Panc1 (cell line): Measurements from ENCODE around the gene RANBP3.

Source experiments
- POLR2AphosphoS5 ChIP-seq: IDR thresholded peaks from 2 replicates; pipeline ENCODE4 v1.6.1; 2012; ENCODE audit warnings: mild to moderate bottlenecking, low read depth, low read length, moderate library complexity
- TF ChIP-seq, protein P1 (sequence below): fragments of 450-650 bp; IDR thresholded peaks from 2 replicates; pipeline ENCODE4 v1.5.1; 2017; ENCODE audit warnings: mild to moderate bottlenecking
- TF ChIP-seq, protein P2 (sequence below), 2 experiments: IDR thresholded peaks; 2 replicates each; pipeline ENCODE4 v1.6.1; 2011 to 2012; ENCODE audit warnings: low read depth in 2 of 2, control low read depth in 1 of 2, low read length in 1 of 2, mild to moderate bottlenecking in 1 of 2, moderate library complexity in 1 of 2; ENCODE audit not compliant: insufficient read depth in 1 of 2

DNA sequence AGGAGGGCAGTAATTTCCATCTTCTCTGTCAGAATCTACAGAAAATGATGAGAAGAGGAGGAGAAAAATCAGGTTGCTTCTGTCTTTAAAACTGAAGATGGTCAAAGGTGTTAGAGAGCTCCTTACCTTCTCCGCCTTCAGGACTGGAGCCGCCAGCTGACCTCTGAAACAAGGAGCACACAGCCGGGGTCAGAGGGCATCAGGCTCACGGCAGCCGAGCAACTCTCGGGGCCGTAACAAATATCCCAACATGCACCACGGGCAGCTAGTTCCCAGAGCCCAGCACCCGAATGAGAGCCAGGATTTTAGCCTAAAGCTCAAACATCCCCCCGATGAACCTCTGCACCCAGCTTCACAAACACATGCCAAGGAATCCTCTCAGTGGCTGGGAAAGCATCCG, 36.3 kb downstream of the RANBP3 start:
- TF ChIP-seq, protein P1, sequence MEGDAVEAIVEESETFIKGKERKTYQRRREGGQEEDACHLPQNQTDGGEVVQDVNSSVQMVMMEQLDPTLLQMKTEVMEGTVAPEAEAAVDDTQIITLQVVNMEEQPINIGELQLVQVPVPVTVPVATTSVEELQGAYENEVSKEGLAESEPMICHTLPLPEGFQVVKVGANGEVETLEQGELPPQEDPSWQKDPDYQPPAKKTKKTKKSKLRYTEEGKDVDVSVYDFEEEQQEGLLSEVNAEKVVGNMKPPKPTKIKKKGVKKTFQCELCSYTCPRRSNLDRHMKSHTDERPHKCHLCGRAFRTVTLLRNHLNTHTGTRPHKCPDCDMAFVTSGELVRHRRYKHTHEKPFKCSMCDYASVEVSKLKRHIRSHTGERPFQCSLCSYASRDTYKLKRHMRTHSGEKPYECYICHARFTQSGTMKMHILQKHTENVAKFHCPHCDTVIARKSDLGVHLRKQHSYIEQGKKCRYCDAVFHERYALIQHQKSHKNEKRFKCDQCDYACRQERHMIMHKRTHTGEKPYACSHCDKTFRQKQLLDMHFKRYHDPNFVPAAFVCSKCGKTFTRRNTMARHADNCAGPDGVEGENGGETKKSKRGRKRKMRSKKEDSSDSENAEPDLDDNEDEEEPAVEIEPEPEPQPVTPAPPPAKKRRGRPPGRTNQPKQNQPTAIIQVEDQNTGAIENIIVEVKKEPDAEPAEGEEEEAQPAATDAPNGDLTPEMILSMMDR, result no peak
- TF ChIP-seq, protein P2, sequence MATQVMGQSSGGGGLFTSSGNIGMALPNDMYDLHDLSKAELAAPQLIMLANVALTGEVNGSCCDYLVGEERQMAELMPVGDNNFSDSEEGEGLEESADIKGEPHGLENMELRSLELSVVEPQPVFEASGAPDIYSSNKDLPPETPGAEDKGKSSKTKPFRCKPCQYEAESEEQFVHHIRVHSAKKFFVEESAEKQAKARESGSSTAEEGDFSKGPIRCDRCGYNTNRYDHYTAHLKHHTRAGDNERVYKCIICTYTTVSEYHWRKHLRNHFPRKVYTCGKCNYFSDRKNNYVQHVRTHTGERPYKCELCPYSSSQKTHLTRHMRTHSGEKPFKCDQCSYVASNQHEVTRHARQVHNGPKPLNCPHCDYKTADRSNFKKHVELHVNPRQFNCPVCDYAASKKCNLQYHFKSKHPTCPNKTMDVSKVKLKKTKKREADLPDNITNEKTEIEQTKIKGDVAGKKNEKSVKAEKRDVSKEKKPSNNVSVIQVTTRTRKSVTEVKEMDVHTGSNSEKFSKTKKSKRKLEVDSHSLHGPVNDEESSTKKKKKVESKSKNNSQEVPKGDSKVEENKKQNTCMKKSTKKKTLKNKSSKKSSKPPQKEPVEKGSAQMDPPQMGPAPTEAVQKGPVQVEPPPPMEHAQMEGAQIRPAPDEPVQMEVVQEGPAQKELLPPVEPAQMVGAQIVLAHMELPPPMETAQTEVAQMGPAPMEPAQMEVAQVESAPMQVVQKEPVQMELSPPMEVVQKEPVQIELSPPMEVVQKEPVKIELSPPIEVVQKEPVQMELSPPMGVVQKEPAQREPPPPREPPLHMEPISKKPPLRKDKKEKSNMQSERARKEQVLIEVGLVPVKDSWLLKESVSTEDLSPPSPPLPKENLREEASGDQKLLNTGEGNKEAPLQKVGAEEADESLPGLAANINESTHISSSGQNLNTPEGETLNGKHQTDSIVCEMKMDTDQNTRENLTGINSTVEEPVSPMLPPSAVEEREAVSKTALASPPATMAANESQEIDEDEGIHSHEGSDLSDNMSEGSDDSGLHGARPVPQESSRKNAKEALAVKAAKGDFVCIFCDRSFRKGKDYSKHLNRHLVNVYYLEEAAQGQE (IDR thresholded peaks at IDR 0.05; ENCODE audit: insufficient read depth in 1 of 2, low read depth in 2 of 2, low read length in 1 of 2), result no peak
- no peak for TF ChIP-seq POLR2AphosphoS5
